CD8-positive, alpha-beta memory T cell (primary cell): ENCODE data around the gene GTF2F2. TPM values are rescaled to one million over a fixed set of nuclear protein-coding genes. Genes with fewer than 3 reads are reported as not detected.

Experiments
- CTCF ChIA-PET: fragments of 350-600 bp; sonication (Branson Sonifier 250); formaldehyde crosslinking; loops from one replicate; lab custom pipeline; 2021; ENCODE audit warnings: antibody characterized with exemption; lab: Charles Lee
- POLR2A ChIA-PET: fragments of 350-600 bp; sonication (Branson Sonifier 250); formaldehyde crosslinking; loops from one replicate; lab custom pipeline; 2021; ENCODE audit warnings: antibody characterized with exemption; lab: Charles Lee
- DNase-seq, 5 donors: peaks; one replicate each; pipeline versions ENCODE4 v3.0.0 to v3.0.0-alpha.2; 2020 to 2022; ENCODE audit warnings: mixed read lengths in 1 of 5
- H3K27ac ChIP-seq: one replicate; pipeline ENCODE4 v1.7.0; 2013; ENCODE audit warnings: low read depth, mild to moderate bottlenecking, low read length, moderate library complexity
- H3K27me3 ChIP-seq: 2 replicates; pipeline ENCODE4 v1.7.0; 2013; ENCODE audit warnings: low read length, mild to moderate bottlenecking; ENCODE audit not compliant: insufficient read depth, poor library complexity, severe bottlenecking
- H3K36me3 ChIP-seq: 2 replicates; pipeline ENCODE4 v1.7.0; 2013; ENCODE audit warnings: mild to moderate bottlenecking, low read length, moderate library complexity; ENCODE audit not compliant: insufficient read depth
- H3K4me1 ChIP-seq: 2 replicates; pipeline ENCODE4 v1.7.0; 2013; ENCODE audit warnings: mild to moderate bottlenecking, low read length, moderate library complexity; ENCODE audit not compliant: insufficient read depth
- H3K4me3 ChIP-seq: 2 replicates; pipeline ENCODE4 v1.7.0; 2013; ENCODE audit warnings: mild to moderate bottlenecking, low read length
- H3K9me3 ChIP-seq: 2 replicates; pipeline ENCODE4 v1.7.0; 2013; ENCODE audit warnings: mild to moderate bottlenecking, low read length
- H3K27ac Mint-ChIP-seq, 8 donors: one replicate each; pipeline ENCODE4 v1.8.0; 2020 to 2021; ENCODE audit warnings: mixed read lengths in 8 of 8, mild to moderate bottlenecking in 6 of 8, inconsistent platforms in 3 of 8, moderate library complexity in 3 of 8
- H3K27me3 Mint-ChIP-seq, 2 donors: one replicate each; pipeline ENCODE4 v1.8.0; 2020 to 2021; ENCODE audit warnings: mixed read lengths in 2 of 2, mild to moderate bottlenecking in 1 of 2, moderate library complexity in 1 of 2
- H3K36me3 Mint-ChIP-seq, 3 donors: one replicate each; pipeline ENCODE4 v1.8.0; 2020 to 2021; ENCODE audit warnings: mixed read lengths in 3 of 3, inconsistent platforms in 1 of 3, mild to moderate bottlenecking in 1 of 3
- H3K4me1 Mint-ChIP-seq, 3 donors: one replicate each; pipeline ENCODE4 v1.8.0; 2020 to 2021; ENCODE audit warnings: mixed read lengths in 3 of 3, inconsistent platforms in 1 of 3, mild to moderate bottlenecking in 1 of 3
- H3K4me3 Mint-ChIP-seq, 7 donors: one replicate each; pipeline ENCODE4 v1.8.0; 2020 to 2021; ENCODE audit warnings: mixed read lengths in 7 of 7, mild to moderate bottlenecking in 6 of 7, moderate library complexity in 4 of 7, inconsistent platforms in 2 of 7
- H3K9me3 Mint-ChIP-seq, 5 donors: one replicate each; pipeline ENCODE4 v1.8.0; 2020 to 2022; ENCODE audit warnings: mixed read lengths in 5 of 5, mild to moderate bottlenecking in 3 of 5, moderate library complexity in 2 of 5, inconsistent platforms in 1 of 5
- polyA plus RNA-seq: library from polyadenylated mRNA; unstranded; fragments of 300-500 nt; fragmentation: Illumina TruSeq; gene quantifications from one replicate; pipeline ENCODE4 v1.2.3, GENCODE V29; 2021
- total RNA-seq, 2 experiments: library from RNA; stranded (reverse); gene quantifications; one replicate each; pipeline ENCODE4 v1.2.3, GENCODE V29; 2021

Gene GTF2F2, protein sequence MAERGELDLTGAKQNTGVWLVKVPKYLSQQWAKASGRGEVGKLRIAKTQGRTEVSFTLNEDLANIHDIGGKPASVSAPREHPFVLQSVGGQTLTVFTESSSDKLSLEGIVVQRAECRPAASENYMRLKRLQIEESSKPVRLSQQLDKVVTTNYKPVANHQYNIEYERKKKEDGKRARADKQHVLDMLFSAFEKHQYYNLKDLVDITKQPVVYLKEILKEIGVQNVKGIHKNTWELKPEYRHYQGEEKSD
- total RNA-seq, result 10 to 100 TPM; 27.9 to 29.3 TPM
- 10.4 TPM for polyA plus RNA-seq

GRCh38 chr13:45119991-45120864, at the start of gene GTF2F2:
TSS of gene GTF2F2 (plus strand) at chr13:45120510. CDS start at chr13:45120656, 146 bp downstream.
- peak; percentile 81 to 91 (median 87) for DNase-seq
- H3K9me3 Mint-ChIP-seq, result no peaks in the 10 kb centered on the region
- ChIA-PET POLR2A (no interaction called here), CTCF (no interaction called here)
- H3K27me3 Mint-ChIP-seq, result no peaks in the 10 kb centered on the region
- peaks cover 0 to 4% (median 0%) of the 10 kb centered on the region in 3 donors for H3K36me3 Mint-ChIP-seq
- H3K4me3 Mint-ChIP-seq, result no peak within 1 kb of the TSS
- Histone ChIP-seq H3K4me1 (peaks cover 25% of the 10 kb centered on the region), H3K9me3 (no peaks in the 10 kb centered on the region), H3K27ac (peak within 1 kb of the TSS; percentile 93), H3K36me3 (no peaks in the 10 kb centered on the region), H3K4me3 (peak within 1 kb of the TSS; percentile 94), H3K27me3 (no peaks in the 10 kb centered on the region)
- H3K4me1 Mint-ChIP-seq, result peaks cover 15 to 24% (median 22%) of the 10 kb centered on the region in 3 donors
- no peak within 1 kb of the TSS for H3K27ac Mint-ChIP-seq

GRCh38 chr13:45073809-45074208, 46.5 kb upstream of the GTF2F2 start:
- Histone ChIP-seq H3K36me3 (no peaks in the 10 kb centered on the region), H3K4me1 (no peaks in the 10 kb centered on the region), H3K27me3 (no peaks in the 10 kb centered on the region), H3K9me3 (no peaks in the 10 kb centered on the region), H3K27ac (no peak overlapping the region), H3K4me3 (no peak overlapping the region)
- H3K36me3 Mint-ChIP-seq, result peaks cover 0 to 3% (median 0%) of the 10 kb centered on the region in 3 donors
- H3K27me3 Mint-ChIP-seq, result peaks cover 13 to 14% of the 10 kb centered on the region in 2 donors
- peaks cover 3 to 6% (median 3%) of the 10 kb centered on the region in 3 donors for H3K4me1 Mint-ChIP-seq
- CTCF ChIA-PET, result no interaction called here
- H3K4me3 Mint-ChIP-seq, result no peak overlapping the region
- H3K9me3 Mint-ChIP-seq, result no peaks in the 10 kb centered on the region
- POLR2A ChIA-PET, result no interaction called here
- H3K27ac Mint-ChIP-seq, result no peak overlapping the region
- DNase-seq, result no peak

DNA sequence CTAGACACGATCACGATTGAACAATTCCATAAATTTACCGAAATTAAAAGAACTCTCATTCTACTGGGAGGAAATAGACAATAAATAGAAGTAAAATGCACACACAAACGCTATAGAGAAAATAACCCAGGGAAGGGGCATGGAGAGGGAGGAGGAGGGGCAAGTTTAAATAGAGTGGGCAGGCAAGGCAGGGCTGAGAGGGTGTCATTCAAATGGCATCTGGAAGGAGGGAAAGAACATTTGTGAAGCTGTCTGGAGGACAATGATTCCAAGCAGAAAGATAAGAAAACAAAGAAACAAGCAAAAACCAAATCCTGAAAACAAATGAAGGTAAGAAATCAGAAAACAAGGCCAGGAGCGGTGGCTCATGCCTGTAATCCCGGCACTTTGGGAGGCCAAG, 45.6 kb upstream of the GTF2F2 start:
- H3K27me3 ChIP-seq, result no peaks in the 10 kb centered on the region
- CTCF ChIA-PET, result no interaction called here

GRCh38 chr13:45078003-45078402, 42.3 kb upstream of the GTF2F2 start:
- Histone ChIP-seq H3K4me1 (no peaks in the 10 kb centered on the region), H3K4me3 (no peak overlapping the region), H3K9me3 (no peaks in the 10 kb centered on the region), H3K36me3 (no peaks in the 10 kb centered on the region), H3K27ac (no peak overlapping the region), H3K27me3 (no peaks in the 10 kb centered on the region)
- Mint-ChIP-seq H3K4me1 (peaks cover 3 to 6% (median 3%) of the 10 kb centered on the region in 3 donors), H3K4me3 (no peak overlapping the region), H3K27me3 (peaks cover 4 to 6% of the 10 kb centered on the region in 2 donors), H3K36me3 (no peaks in the 10 kb centered on the region), H3K9me3 (no peaks in the 10 kb centered on the region), H3K27ac (no peak overlapping the region)
- no peak for DNase-seq
- POLR2A ChIA-PET, result no interaction called here
- CTCF ChIA-PET, result no interaction called here

More for the DNA sequence above, 45.6 kb upstream of the GTF2F2 start:
- H3K27ac ChIP-seq, result no peak overlapping the region
- Mint-ChIP-seq H3K27me3 (peaks cover 9 to 10% of the 10 kb centered on the region in 2 donors), H3K4me3 (no peak overlapping the region), H3K36me3 (no peaks in the 10 kb centered on the region), H3K9me3 (no peaks in the 10 kb centered on the region), H3K4me1 (peaks cover 3 to 6% (median 3%) of the 10 kb centered on the region in 3 donors), H3K27ac (no peak overlapping the region)
- H3K4me3 ChIP-seq, result no peak overlapping the region
- no peaks in the 10 kb centered on the region for H3K9me3 ChIP-seq
- DNase-seq, result no peak
- POLR2A ChIA-PET, result no interaction called here
- no peaks in the 10 kb centered on the region for H3K4me1 ChIP-seq
- H3K36me3 ChIP-seq, result no peaks in the 10 kb centered on the region

GRCh38 chr13:45082964-45083363, 37.3 kb upstream of the GTF2F2 start:
- POLR2A ChIA-PET, result no interaction called here
- H3K4me1 Mint-ChIP-seq, result peaks cover 0 to 4% (median 2%) of the 10 kb centered on the region in 3 donors
- H3K27me3 Mint-ChIP-seq, result peaks cover 0 to 2% of the 10 kb centered on the region in 2 donors
- no peak overlapping the region for H3K27ac Mint-ChIP-seq
- H3K27me3 ChIP-seq, result no peaks in the 10 kb centered on the region
- H3K4me3 ChIP-seq, result no peak overlapping the region
- H3K36me3 Mint-ChIP-seq, result no peaks in the 10 kb centered on the region
- DNase-seq, result no peak
- CTCF ChIA-PET, result no interaction called here
- no peaks in the 10 kb centered on the region for H3K9me3 ChIP-seq
- no peak overlapping the region for H3K4me3 Mint-ChIP-seq
- no peaks in the 10 kb centered on the region for H3K4me1 ChIP-seq
- no peaks in the 10 kb centered on the region for H3K9me3 Mint-ChIP-seq
- H3K36me3 ChIP-seq, result no peaks in the 10 kb centered on the region
- H3K27ac ChIP-seq, result no peak overlapping the region

DNA sequence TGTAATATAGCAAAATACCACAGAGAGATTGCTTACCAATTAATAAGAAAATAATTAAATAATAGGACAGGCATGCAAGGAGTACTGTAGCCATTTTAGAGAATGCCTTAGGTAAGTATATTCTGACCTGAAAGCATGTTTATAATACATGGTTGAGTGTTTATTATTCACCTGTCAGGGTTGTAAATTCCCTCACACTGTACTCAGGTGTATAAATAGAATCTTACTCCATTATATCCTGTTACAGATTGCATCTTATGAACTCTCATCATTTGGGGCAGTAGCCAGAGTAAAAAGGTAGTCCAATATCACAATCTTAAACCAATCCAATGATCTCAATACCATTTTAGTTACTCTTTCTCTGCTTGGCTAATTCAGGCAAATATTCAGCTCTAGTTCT, 35.8 kb upstream of the GTF2F2 start:
- Histone ChIP-seq H3K36me3 (no peaks in the 10 kb centered on the region), H3K9me3 (no peaks in the 10 kb centered on the region), H3K27me3 (no peaks in the 10 kb centered on the region), H3K27ac (no peak overlapping the region), H3K4me1 (no peaks in the 10 kb centered on the region), H3K4me3 (no peak overlapping the region)
- Mint-ChIP-seq H3K36me3 (no peaks in the 10 kb centered on the region), H3K27ac (peak overlapping the region in 1 of 8 donors; percentile 92), H3K4me3 (no peak overlapping the region), H3K4me1 (no peaks in the 10 kb centered on the region), H3K27me3 (no peaks in the 10 kb centered on the region), H3K9me3 (no peaks in the 10 kb centered on the region)
- POLR2A ChIA-PET, result no interaction called here
- CTCF ChIA-PET, result no interaction called here
- no peak for DNase-seq

- H3K27ac Mint-ChIP-seq, result no peak overlapping the region
- ChIA-PET POLR2A (no interaction called here), CTCF (no interaction called here)
- Histone ChIP-seq H3K9me3 (no peaks in the 10 kb centered on the region), H3K27me3 (no peaks in the 10 kb centered on the region), H3K27ac (no peak overlapping the region), H3K4me3 (no peak overlapping the region), H3K4me1 (no peaks in the 10 kb centered on the region), H3K36me3 (no peaks in the 10 kb centered on the region)
- H3K9me3 Mint-ChIP-seq, result no peaks in the 10 kb centered on the region
- peaks cover 0 to 8% of the 10 kb centered on the region in 2 donors for H3K27me3 Mint-ChIP-seq
- no peak for DNase-seq
- H3K4me1 Mint-ChIP-seq, result no peaks in the 10 kb centered on the region
- H3K4me3 Mint-ChIP-seq, result no peak overlapping the region
- H3K36me3 Mint-ChIP-seq, result no peaks in the 10 kb centered on the region
These were observed 33.8 kb upstream of the GTF2F2 start for GRCh38 chr13:45086484-45086883.

DNA sequence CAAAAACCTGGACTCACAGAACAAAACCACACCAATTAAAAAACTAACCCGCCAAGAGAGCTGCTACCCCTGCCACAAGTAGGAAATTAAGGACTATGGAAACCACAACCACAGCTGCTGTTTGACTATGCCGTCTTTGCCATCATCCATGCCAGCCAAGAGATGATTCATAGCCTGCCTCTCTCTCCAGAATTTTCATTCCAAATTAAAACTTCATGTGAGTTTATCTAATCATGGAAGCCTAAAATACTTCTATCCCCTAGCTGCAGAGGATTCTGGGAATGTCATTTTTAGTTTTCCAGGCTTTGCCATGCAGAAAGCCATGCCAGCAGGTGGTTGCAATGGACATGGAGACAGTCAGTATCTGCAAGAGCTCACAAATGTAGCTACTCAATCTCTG, 27.6 kb upstream of the GTF2F2 start:
- no peak for DNase-seq
- Mint-ChIP-seq H3K27ac (no peak overlapping the region), H3K9me3 (no peaks in the 10 kb centered on the region), H3K4me3 (no peak overlapping the region), H3K4me1 (no peaks in the 10 kb centered on the region), H3K27me3 (peaks cover 8 to 13% of the 10 kb centered on the region in 2 donors), H3K36me3 (no peaks in the 10 kb centered on the region)
- H3K36me3 ChIP-seq, result no peaks in the 10 kb centered on the region
- no peak overlapping the region for H3K27ac ChIP-seq
- POLR2A ChIA-PET, result no interaction called here
- CTCF ChIA-PET, result no interaction called here
- no peaks in the 10 kb centered on the region for H3K4me1 ChIP-seq
- no peaks in the 10 kb centered on the region for H3K27me3 ChIP-seq
- no peak overlapping the region for H3K4me3 ChIP-seq
- H3K9me3 ChIP-seq, result no peaks in the 10 kb centered on the region
